Brain pericyte (primary cell): ENCODE results near the gene FOXL3.
"Not testable (repeated sequence)": the region's sequence is repeated elsewhere in the genome, so short reads cannot be mapped to it uniquely, and the experiment has no call there.

Experiments used
- DNase-seq: peaks from one replicate; pipeline ENCODE4 v3.0.0-alpha.2; 2012; ENCODE audit warnings: low read depth, low spot score

The FOXL3 gene

GRCh38 chr7:323410-323809 lies 33.4 kb downstream of the FOXL3 start:
- no peak for DNase-seq

DNA sequence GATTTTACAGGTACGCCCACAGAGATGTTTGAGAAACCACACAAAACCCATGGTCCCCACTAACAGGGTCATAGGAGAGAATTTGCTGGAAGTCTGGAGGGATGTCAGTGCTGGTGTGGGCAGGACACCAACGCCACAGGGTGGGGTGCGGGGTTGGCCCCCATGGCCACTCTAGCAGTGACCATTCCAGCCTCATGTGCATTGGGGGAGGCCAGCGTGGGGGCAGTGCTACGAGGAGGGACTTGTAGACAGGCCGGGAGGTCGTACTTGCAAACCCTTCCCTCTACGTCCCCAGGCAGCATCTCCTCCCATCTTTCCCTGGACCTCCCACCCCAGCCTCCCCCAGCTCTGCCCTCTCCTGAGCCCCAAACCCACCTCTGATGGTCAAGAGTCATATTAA lies 34.0 kb downstream of the FOXL3 start:
- no peak for DNase-seq

DNA sequence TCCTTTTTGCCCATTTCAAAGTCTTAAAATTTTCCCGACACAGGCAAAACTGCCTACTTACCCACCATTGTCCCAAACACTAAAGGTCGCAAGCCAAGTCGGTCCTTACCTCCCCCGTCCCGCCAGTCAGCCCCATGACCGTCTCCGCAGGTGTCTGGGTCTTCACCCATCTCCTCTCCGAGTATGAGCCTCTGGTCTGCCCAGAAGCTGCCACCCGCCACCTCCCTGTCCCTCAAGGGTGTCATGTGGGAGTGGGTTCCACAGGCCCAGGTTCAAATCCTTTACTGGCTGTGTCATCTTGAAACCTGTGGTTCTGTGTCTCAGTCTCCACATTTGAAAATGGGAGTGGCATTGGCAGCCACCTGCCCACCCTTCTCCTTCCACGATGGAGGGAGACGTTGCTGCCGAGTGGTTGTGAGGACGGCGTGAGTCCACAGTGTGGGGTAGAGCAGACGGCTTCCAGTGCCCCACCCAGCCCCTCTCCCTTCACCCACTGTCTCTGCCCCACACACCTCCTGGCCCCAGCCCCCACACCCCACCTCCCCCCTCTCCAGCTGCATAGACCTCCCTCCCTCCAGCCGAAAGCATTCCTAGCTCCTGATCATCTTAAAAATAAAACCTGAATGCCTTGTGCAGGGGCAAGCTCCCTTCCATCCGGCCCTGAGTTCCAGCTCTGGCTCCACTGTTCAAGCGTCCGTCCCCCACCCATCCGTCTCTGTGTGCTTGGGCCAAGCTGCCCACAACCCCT lies 35.3 kb downstream of the FOXL3 start:
- no peak for DNase-seq

GRCh38 chr7:325811-326210 lies 35.8 kb downstream of the FOXL3 start:
- DNase-seq = no peak

- no peak for DNase-seq
These were observed 36.3 kb downstream of the FOXL3 start for GRCh38 chr7:326273-326672.

- DNase-seq = no peak
These were observed 36.9 kb downstream of the FOXL3 start for GRCh38 chr7:326809-327232.

DNA sequence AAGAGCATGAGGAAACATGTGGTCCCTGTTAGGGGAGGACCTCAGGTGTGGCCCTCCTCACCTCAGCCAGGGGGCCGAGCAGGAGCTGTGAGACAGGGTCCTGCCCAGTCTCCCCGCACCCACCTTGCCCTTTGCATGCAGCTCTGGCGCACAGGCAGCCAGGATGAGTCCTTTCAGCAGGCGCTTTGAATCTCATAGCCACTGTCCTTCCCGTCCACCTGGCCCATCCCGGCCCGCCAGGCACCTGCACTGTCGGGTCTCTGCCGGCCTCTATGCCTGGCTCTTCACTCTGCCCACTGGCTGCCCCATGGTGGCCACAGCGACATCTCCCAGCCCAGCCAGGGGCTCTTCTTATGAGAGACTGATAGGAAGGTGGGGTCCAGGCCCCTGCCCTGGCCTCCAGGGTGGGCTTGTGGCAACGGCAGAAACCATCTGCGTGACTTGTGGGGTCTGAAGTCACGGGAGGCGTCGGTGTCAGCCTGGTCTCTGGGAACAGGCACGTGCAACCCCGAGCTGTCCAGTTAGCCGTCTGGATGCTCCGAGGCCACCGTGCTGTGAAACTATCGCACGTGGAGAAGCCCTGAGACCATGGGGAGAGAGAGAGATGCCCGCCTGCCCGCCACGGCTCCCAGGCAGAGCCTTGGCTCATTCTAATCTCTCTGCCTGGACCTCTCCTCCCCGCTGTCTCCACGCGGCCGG lies 37.4 kb downstream of the FOXL3 start:
- DNase-seq = no peak

DNA sequence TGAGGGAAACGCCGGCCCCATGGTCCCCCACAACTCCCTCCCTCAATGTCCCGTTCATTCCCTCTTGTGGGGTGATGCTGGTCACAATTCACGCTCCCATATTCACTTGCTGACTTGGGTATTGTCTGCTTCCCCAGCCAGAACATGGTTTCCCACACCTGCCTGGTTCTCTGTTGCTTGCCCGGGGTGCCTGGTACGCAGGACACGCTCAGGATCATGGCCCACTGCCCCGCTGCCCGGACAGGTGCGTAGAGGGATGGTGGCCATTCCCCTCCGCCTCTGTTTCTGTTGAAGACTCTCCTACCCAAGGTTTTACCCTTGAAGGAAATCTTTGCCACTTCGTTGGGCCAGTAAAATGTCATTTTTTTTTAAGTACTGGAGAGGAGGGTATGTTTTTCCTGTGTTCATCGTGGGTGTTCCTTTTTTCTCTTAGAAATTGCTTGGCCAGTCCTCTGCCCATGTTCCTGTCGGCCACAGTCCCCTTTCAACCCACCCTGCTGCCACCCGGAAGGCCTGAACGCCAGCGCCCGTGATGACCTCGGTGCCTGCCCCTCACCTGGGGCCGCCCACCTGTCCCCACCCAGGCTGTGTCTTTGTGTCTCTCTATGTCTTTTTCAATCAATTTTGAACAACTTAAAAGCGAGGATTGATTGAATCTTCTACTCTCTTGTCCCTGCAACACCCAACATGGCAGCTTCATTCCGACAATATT lies 38.2 kb downstream of the FOXL3 start:
- DNase-seq = no peak

- DNase-seq = no peak
These were observed 39.8 kb downstream of the FOXL3 start for GRCh38 chr7:329691-330281.

- no peak for DNase-seq
These were observed 40.7 kb downstream of the FOXL3 start for GRCh38 chr7:330511-331230.

GRCh38 chr7:332020-332517 lies 42.1 kb downstream of the FOXL3 start:
- no peak for DNase-seq

DNA sequence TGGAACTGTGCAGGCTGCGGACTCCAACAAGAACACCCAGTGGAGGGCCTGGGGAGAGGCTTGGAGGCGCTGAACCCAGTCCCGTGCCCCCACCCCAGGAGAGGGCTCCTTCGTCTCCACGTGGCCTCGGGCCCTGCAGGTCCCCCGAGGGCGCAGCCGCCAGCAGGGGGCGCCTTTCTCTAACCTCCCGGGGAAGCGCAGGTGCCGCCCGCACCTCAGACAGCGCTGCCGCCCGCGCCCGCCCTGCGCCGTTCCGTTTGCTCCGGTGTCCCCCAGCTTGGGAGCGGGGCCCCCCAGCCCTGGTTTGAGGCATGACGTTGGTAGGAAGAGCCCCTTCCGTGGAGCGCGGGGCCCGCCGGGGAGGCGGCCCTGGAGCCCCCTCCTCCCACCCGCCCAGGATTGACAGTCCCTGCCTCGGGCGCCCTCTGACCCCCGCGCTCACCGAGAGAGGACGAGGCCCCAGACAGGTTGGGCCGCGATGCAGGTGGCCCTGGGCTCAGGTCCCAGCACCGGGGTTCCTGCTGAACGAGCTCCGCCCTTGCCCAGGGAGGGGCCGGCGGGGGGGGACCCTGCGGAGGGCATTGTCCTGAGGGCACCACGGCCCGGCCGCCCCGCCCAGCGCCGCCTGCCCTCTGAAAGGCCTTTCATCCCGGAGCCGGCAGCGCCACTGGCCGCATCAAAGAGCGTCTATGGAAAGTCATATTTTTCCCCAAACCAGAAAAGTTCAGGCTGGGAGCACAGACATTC lies 42.8 kb downstream of the FOXL3 start:
- no peak for DNase-seq

- no peak for DNase-seq
These were observed 43.4 kb downstream of the FOXL3 start for GRCh38 chr7:333393-333764.

- DNase-seq = no peak
These were observed 44.8 kb downstream of the FOXL3 start for GRCh38 chr7:334618-335357.

- no peak for DNase-seq
These were observed 45.6 kb downstream of the FOXL3 start for GRCh38 chr7:335358-336148.

DNA sequence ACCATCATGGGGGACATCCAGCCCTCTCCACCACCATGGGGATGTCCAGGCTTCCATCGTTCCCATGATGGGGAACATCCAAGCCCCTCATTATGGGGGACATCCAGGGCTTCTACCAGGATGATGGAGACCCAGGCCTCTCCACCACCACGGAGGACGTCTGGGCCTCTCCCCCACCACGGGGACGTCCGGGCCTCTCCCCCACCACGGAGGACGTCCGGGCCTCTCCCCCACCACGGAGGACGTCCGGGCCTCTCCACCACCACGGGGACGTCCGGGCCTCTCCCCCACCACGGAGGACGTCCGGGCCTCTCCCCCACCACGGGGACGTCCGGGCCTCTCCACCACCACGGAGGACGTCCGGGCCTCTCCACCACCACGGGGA lies 46.2 kb downstream of the FOXL3 start:
- DNase-seq = not testable (repeated sequence)

DNA sequence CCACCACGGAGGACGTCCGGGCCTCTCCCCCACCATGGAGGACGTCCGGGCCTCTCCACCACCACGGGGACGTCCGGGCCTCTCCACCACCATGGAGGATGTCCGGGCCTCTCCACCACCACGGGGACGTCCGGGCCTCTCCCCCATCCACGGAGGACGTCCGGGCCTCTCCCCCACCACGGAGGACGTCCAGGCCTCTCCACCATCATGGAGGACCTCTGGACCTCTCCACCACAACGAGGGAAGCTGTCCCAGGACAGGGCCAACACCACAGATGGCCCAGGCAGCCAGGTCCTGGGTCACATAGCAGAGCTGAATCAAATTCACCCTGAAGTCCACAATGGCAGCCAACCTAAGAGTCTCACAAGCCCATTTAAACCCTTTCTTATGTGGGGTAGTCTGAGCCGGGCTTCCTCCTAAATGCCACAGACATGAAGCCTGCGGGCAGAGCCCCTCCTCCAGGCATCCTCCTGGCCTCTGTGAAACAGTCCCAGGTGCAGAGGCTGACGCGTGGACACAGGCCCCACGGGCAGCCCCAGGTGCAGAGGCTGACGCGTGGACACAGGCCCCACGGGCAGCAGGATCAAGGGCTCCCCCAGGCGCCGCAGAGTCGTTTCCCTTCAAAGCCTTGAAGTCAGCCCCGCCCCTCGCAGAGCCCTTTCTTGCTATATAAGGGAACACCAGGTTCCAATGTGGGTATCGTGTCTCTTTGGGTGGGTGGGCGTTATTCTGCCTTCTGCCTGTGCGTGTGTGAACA lies 47.0 kb downstream of the FOXL3 start:
- no peak for DNase-seq

DNA sequence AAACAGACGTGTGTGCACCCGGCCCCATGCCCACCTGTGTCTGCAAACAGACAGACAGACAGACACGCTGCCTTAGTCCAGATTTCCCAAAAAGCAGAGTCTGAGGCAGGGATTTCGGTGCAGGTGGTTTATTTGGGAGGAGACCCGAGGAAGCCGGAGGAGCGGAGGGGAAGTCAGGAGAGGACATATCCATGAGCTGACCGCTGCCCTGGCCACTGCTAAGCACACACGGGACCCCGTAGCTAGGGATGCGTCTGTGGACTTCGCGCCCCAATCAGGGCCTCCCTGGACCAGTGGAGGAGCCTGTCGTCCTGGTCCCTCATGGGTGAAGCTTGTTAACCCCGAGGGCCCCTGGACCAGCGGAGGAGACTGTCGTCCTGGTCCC lies 47.6 kb downstream of the FOXL3 start:
- DNase-seq = no peak
